Subcutaneous adipose tissue (tissue), 4 donors: ENCODE data around the gene COX17. TPM values are rescaled to one million over a fixed set of nuclear protein-coding genes. Genes with fewer than 3 reads are reported as not detected.

Source experiments
- CTCF ChIP-seq: fragments of 450-650 bp; IDR thresholded peaks from one replicate; pipeline ENCODE4 v1.5.1; 2016; ENCODE audit warnings: low read depth, mild to moderate bottlenecking, control low read depth, antibody characterized with exemption, moderate library complexity
- total RNA-seq, 4 donors: library from RNA; depleted of rRNA; stranded (reverse); fragments of >200 nt; gene quantifications; one replicate each; pipeline ENCODE4 v1.1.0, GENCODE V29; 2016

The COX17 gene
- total RNA-seq, 4 donors from 2014 or later, result 17.9 to 86.4 (median 23.0) TPM

- no peak for TF ChIP-seq CTCF
Measured at GRCh38 chr3:119626196-119626595, 51.0 kb downstream of the COX17 start.

DNA sequence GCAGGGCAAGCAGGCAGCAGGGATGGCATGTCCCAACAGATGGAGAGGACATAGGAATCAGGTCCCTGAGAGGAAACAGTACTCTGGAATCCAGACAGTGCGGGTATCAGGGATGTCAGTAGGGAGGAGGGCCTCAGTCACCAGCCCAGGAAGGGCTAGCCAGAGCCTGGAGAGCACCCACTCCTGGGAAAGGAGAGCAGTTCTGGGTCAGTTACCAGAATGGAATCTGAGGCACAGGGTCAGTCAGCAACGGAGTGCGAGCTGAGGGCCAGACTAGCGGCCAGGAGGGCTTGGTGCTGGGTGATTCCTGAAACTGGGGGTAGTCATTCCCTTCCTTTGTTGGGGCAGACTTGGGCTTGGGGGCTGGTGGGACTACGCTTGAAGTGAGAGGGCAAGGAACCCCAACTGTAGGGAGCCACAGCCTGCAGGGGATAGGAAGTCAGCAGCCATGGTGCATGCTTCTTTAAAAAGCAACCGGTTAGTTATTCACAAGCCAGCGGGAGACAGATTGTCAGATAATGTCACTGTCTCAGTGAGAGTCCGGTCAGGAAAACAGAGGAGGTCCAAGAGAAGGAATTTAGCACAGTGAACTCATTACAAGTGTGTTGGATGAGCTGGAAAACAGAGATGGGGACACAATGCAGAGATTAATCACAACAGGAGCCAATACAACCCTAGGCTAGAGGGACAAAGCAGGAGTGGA is 51.6 kb downstream of the COX17 start:
- TF ChIP-seq CTCF, result no peak

DNA sequence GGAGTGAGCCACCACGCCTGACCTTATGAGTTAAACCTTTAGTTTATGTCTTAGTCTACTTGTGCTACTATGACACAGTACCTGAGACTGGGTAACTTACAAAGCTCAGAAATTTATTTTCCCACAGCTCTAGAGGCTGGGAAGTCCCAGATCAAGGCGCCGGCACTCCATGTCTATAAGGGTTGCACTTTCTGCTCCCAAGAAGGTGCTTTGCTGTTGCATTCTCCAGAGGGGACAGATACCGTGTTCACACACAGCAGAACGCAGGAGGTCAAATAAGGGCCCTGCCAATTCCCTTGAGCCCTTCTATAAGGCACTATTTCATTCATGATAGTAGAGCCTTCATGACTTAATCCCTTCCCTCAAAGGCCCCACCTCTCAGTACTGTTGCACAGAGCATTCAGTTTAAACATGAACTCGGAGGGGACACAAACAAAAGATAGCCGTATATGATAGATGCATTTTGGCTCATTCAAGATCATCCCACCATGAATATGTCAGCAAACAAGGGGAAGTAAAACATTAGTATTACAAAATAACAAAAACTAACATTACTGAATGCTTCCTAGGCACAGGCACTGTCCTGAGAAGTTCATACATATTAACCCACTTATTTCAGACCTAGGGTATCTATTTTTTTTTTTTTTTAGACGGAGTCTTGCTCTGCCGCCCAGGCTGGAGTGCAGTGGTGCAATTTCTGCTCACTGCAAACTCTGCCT is 53.0 kb downstream of the COX17 start:
- no peak for TF ChIP-seq CTCF

DNA sequence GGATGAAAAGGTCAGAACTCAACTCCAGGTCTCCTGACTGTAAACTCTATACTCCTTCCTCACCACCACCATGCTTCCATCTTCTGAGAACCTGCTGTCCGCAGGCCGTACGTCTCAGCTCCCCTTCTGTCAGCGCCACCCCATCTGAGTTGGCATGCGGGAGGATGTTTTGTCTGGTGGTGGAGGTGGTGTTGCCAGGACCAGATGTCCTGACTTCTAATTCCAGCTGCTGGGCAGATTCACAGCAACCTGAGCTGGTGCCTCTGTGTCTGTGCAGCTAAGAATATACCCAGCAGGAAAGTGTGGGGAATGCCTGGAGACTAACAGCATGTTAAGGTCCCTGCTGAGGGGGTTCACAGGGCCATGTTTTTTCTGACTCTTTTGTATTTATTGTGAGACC is 56.3 kb downstream of the COX17 start:
- no peak for TF ChIP-seq CTCF

Other genes starting within 250 kb of the COX17 start
- gene TMEM39A, start 213.8 kb downstream of the COX17 start, total RNA-seq, result 10 to 100 TPM; 19.6 to 33.3 (median 30.0) TPM
- gene POGLUT1, start 208.4 kb downstream of the COX17 start, total RNA-seq, result 10 to 100 TPM; 10.6 to 18.9 (median 17.9) TPM
- gene TIMMDC1, start 178.9 kb downstream of the COX17 start, total RNA-seq, result 10 to 100 TPM; 43.9 to 76.1 (median 47.0) TPM
- gene CD80, start 117.8 kb downstream of the COX17 start, total RNA-seq, result 1 to 10 TPM in 3 of 4 donors, under 1 TPM in 1; 0.65 to 4.4 (median 2.0) TPM
- 10 to 100 TPM in 3 of 4 donors, 1 to 10 TPM in 1; 9.5 to 17.7 (median 13.0) TPM for gene ADPRH, start 97.9 kb downstream of the COX17 start, total RNA-seq
- 1 to 10 TPM; 1.4 to 8.9 (median 2.4) TPM for gene PLA1A, start 79.5 kb downstream of the COX17 start, total RNA-seq
- gene POPDC2, start 16.8 kb downstream of the COX17 start, total RNA-seq, result 1 to 10 TPM; 1.3 to 2.9 (median 1.8) TPM
- 1 to 10 TPM in 3 of 4 donors, under 1 TPM in 1; 0.57 to 3.1 (median 2.9) TPM for gene CFAP91, start 25.6 kb upstream of the COX17 start, total RNA-seq
- under 1 TPM in 2 of 4 donors, not detected in 2; 0.66 to 0.68 TPM for gene NR1I2, start 104.7 kb upstream of the COX17 start, total RNA-seq